ENCODE measurements around the gene STAT3. TPM values are rescaled to one million over a fixed set of nuclear protein-coding genes. Genes with fewer than 3 reads are reported as not detected.

STAT3 gene
- total and polyA plus RNA-seq, 2 of the 13 experiments (the other 11 are each of a cell fraction or from before 2014, with no cell fraction given), result 61.8 to 62.4 TPM

DNA sequence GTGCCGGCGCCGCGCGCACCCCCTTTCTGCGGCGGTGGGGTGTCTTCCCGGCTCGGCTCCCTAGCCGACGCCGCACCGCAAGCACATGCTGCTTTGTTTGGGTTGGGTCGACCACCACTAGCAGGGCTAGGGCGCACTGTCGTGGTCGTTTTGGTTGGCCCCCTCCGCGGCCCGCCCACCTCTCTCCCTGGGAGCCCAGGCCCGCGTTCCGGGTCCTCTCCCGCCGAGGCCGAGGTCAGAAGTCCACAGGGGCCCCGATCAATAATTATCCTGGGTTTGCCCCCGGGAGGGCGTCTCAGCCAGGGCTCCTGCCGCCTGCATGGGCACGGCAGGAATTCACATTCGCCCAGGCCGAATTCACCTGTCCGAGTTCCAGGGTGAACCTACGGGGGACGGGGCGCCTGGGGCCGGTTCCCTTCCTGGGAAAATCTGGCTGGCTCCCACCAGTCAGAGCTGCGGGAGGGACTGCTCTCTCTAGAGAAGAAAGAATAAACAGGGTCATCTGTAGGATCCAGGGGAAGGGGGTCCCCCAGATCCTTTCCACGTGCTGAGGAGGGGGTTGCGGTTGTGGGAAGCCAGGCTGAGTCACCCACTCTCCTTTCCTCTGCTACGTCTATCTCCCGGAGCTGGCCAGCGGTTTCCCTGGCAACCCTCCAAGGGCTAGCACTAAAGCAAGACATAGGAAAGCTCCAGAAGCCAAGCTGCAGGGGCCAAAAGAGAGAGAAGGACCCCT is 111.5 kb downstream of the STAT3 start (continued):
- TF ChIP-seq ZNF75D (CRISPR knock-in tag; IDR thresholded peaks at IDR 0.05; ENCODE audit: borderline replicate concordance), result no peak
- TF ChIP-seq, protein P1, sequence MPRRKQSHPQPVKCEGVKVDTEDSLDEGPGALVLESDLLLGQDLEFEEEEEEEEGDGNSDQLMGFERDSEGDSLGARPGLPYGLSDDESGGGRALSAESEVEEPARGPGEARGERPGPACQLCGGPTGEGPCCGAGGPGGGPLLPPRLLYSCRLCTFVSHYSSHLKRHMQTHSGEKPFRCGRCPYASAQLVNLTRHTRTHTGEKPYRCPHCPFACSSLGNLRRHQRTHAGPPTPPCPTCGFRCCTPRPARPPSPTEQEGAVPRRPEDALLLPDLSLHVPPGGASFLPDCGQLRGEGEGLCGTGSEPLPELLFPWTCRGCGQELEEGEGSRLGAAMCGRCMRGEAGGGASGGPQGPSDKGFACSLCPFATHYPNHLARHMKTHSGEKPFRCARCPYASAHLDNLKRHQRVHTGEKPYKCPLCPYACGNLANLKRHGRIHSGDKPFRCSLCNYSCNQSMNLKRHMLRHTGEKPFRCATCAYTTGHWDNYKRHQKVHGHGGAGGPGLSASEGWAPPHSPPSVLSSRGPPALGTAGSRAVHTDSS (CRISPR knock-in tag; conservative IDR thresholded peaks at IDR 0.05), result no peak
- TF ChIP-seq, protein P2, sequence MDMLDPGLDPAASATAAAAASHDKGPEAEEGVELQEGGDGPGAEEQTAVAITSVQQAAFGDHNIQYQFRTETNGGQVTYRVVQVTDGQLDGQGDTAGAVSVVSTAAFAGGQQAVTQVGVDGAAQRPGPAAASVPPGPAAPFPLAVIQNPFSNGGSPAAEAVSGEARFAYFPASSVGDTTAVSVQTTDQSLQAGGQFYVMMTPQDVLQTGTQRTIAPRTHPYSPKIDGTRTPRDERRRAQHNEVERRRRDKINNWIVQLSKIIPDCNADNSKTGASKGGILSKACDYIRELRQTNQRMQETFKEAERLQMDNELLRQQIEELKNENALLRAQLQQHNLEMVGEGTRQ (IDR thresholded peaks at IDR 0.05; ENCODE audit: low read depth, low read length), result no peak
- TF ChIP-seq, protein P2 (CRISPR knock-in tag; IDR thresholded peaks at IDR 0.05; ENCODE audit: borderline replicate concordance), result no peak
- TF ChIP-seq ZKSCAN8 (CRISPR knock-in tag; IDR thresholded peaks at IDR 0.05; ENCODE audit: borderline replicate concordance), result 0 out of 2 replicates have a peak, but pooled peaks have one; percentile 58
- TF ChIP-seq ZNF543 (CRISPR knock-in tag; IDR thresholded peaks at IDR 0.05), result peak; percentile 88
- no peak; the same call in 1 of the 2 replicates for TF ChIP-seq ZNF562 (CRISPR knock-in tag; IDR thresholded peaks at IDR 0.05; ENCODE audit: borderline replicate concordance)
- peak; percentile 98 for TF ChIP-seq RXRA (CRISPR knock-in tag; IDR thresholded peaks at IDR 0.05)
- TF ChIP-seq ZNF432 (CRISPR knock-in tag; IDR thresholded peaks at IDR 0.05; ENCODE audit: borderline replicate concordance), result no peak
- peak; percentile 70 for TF ChIP-seq TEAD3 (CRISPR knock-in tag; optimal IDR thresholded peaks at IDR 0.05; ENCODE audit: borderline replicate concordance)
- no peak for TF ChIP-seq ZNF546 (CRISPR knock-in tag; conservative IDR thresholded peaks at IDR 0.05)
- TF ChIP-seq YY1 (IDR thresholded peaks at IDR 0.05; ENCODE audit: insufficient read depth, insufficient replicate concordance, low read depth, low read length), result peak; percentile 62
- no peak for TF ChIP-seq WIZ (CRISPR knock-in tag; IDR thresholded peaks at IDR 0.05)
- TF ChIP-seq NCOA2 (CRISPR knock-in tag; IDR thresholded peaks at IDR 0.05), result peak; percentile 72
- peak; percentile 79 for TF ChIP-seq ZNF777 (CRISPR knock-in tag; IDR thresholded peaks at IDR 0.05)
- no peak for TF ChIP-seq SMAD9 (CRISPR knock-in tag; IDR thresholded peaks at IDR 0.05)
- TF ChIP-seq, protein P3, sequence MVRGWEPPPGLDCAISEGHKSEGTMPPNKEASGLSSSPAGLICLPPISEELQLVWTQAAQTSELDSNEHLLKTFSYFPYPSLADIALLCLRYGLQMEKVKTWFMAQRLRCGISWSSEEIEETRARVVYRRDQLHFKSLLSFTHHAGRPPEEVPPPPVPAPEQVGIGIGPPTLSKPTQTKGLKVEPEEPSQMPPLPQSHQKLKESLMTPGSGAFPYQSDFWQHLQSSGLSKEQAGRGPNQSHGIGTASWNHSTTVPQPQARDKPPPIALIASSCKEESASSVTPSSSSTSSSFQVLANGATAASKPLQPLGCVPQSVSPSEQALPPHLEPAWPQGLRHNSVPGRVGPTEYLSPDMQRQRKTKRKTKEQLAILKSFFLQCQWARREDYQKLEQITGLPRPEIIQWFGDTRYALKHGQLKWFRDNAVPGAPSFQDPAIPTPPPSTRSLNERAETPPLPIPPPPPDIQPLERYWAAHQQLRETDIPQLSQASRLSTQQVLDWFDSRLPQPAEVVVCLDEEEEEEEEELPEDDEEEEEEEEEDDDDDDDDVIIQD (CRISPR knock-in tag; IDR thresholded peaks at IDR 0.05; ENCODE audit: low read depth), result no peak
- TF ChIP-seq ZNF224 (CRISPR knock-in tag; IDR thresholded peaks at IDR 0.05), result 0 out of 2 replicates have a peak, but pooled peaks have one; percentile 69
